ENCODE data around the gene FGF3.
"Not testable (repeated sequence)": the region's sequence is repeated elsewhere in the genome, so short reads cannot be mapped to it uniquely, and the experiment has no call there.

Gene FGF3

DNA sequence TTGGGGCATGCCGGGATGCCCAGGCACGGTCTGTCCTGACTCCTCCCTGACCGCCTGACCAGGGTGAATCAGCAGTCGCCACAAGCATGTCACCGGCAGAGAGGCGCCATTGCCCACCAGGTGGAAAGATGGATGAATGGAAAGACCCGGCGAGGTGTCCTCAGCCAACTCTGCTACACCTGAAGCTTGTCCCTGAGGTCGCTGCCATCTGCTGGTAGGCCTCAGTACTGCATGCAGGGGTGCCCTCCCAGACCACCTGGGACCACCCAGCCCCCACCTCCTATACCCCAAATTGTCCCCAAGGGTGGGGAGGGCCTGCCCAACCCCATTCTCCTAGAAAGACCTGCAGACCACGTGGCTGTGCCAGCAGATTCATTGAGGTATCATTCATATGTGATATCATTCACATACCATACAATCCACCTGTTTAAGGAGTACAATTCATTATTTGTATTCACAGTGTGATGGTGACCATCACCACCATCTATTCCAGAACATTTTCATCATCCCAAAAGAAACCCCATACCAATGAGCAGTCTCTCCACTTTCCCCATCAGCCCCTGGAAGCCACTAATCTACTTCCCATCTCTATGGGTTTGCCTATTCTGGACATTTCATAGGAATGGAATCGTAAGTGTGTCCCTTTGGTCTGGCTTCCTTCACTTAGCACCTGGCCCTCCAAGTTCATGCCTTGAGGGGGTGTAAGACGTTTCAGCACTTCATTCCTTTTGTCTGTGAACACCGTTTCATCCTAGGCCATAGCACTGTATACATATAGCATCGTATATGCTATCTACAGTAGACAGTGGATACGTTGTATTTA is 17.5 kb downstream of the FGF3 start:
- DNase-seq, result no peak

DNA sequence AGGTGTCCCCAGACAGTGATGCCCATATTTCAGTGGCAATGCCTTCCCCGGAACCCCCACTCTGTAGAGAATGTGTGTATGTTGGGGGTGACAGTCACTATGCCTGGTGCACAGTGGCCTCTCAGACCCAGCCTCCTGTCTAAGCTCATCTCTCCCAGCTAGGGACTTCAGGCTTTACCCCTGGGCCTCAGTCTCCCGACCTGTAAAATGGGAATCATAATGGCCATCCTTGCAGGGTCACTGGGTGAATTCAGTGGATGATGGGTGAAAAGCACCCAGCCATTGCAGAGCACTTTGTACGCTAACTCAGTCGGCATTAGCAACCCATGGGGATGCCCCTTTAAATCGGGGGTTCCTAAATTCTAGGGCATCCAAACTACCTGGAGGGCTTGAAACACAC is 18.9 kb downstream of the FGF3 start:
- no peak for DNase-seq

DNA sequence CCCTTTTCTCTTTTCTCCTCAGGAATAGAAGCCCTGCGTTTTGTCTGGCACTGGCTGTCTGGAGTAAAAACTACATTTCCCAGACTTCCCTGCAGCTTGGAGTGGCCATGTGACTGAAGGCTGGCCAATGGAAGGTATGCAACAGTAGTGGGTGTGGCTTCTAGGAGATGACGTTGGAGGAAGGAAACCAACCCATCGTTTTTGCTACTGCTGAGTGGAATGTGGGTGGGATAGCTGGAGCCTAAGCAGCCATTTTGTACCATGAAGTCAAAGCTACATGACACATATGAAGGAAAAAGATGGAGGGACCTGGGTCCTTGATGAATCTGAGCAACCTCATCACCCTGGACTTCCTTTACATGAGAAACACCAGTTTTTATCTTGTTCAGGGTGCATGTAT is 19.6 kb downstream of the FGF3 start:
- no peak for DNase-seq

DNA sequence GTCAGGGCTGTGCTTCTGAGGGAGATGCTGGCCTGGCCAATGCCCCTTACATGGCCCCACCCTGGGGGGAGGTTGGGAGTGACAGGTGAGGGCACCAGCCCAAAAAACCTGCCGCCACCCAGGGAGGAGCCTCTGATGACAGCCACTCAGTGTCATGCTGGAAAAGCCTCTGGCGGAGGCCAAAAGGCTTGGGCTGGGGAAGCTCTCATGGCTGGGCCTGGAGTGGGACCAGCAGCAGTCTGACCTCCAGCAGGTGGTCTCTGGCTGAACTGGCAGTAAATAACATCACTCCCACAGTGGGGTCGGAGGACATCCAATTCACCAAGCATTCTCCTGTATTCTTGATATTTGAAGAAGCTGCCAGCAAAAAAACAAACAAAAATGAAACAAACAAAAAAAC is 20.1 kb downstream of the FGF3 start:
- no peak for DNase-seq

DNA sequence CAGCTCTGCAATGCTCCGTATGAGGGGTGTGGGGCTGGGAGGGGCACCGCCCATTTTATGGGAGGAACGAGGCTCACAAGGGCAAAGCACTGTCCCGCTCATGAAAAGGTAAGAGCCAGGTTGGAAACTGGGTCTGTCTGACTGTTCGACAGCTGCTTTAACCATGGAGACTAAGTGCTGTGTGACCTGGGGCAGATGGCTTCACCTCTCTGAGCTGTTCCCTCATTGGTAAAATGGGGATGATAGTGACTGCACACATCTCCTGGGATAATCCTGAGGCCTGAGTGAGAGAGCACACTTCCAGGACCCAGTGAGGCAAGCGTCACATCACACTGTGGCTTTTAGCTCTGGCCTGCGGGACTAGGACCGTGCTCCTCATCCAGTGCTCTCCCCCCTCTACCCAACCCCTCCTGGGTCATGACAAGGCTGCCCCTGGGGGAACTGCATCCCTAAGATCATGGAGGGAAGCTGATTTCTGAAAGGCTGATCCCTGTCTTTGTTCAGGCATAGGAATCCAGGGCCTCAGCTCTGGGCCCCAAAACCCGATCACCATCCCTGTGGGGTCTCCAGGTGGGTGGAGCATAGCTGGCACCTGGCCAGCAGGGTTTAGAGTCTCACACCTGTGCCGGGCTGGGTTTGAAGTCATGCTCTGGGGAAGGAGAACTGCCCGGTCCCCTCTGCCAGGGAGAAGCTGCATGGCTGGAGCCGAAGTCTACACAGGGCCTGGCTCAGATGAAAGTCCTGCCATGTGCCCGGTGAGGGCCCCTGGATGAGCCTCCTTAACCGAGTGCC is 21.3 kb downstream of the FGF3 start:
- no peak for DNase-seq

DNA sequence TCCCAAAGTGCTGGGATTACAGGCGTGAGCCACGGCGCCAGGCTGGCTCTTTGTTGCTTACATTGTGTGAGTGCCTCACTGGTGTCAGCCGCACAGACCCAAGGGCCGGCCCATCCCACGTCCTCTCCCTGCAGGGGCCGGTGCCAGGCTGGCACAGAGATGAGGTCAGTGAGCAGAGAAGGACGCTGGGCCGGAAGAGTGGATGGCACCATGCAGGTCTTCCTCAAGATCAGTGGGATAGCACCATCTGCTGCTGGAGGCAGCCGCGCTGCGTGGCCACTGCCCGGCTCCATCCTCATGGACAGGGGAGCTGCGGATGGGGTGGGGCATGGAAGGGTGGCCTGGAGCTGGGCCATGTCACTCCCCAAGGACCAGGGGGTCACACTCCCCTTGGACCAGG is 22.1 kb downstream of the FGF3 start:
- DNase-seq, result no peak

DNA sequence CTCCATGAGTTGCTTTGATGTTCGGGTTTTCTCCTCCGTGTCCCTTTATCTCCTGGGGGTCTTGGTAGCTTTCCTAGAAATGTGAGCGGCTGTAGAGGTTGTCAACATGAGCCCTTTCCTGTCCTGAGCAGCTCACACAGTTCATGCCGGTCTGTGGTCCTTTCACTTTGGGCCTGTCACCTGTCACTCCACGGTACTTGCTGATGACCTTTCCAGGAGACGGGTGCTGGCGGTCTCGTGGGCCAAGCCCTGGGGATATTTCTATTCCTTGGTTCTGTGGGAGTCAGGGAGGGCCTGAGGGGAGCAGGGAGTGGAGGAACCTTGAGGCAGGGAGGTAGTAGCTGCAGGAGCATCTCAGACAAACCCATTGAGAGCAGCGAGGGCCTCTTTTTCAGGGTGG is 23.2 kb downstream of the FGF3 start:
- no peak for DNase-seq

DNA sequence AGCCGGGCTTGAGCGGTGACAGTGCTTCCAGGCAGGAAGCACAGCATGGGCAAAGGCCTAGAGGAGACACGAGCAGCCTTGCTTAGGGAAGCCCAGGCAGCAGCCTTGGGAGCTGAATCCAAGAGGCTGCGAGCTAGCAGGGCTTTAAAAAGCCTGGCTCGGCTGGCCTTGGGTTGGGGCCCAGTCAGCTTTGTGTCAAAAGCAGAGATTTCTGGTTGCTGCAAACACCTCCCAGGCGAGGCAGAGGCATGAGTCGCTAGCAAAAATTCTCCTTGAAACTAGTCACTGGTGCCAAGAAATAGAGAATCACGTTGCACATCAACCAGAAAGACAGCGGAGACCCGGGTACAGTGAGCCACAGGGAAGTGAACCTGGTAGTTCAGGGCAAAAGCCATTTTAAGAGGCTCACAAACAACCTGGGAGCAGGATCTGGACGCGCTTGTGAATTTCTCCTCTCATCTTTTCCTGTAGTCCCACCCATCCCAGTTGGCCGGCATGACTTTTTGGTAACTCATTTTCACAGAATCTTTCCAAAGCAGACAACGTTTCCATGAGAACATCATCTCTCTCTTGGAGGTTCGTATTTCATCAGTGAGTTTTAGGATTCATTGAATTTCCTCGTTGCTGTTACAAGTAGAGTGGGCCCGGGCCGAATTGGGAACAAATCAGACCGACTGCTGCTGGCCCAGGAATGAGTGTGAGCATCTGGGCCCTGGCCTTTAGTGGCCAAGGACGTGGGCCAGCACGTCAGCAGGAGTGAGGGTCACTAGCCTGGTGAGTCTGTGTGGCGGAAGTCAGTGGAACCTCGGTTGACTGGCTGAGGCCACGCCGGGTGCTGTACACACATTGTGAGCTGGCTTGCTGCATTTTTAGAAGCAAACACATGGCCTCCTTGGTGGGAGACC is 27.7 kb downstream of the FGF3 start:
- no peak for DNase-seq

DNA sequence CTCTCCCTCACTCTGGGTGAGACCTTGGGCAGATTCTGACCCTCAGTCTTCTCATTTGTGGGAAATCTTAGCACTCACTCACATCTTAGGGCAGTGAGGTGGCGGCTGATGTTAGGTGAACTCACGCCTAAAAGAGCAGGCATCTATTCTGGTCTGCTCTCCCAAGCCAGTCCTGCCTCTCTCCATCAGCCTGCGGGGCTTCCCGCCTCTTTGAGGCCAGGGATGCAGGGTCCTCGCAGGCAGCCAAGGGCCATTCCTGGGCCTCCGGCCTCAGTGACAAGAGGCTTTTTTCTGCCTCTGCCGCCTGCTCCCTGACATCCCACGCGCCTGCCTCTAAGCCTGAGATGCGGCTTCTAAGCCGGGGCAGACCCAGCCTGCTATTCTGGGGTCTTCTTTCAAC is 30.3 kb downstream of the FGF3 start:
- DNase-seq, result no peak

DNA sequence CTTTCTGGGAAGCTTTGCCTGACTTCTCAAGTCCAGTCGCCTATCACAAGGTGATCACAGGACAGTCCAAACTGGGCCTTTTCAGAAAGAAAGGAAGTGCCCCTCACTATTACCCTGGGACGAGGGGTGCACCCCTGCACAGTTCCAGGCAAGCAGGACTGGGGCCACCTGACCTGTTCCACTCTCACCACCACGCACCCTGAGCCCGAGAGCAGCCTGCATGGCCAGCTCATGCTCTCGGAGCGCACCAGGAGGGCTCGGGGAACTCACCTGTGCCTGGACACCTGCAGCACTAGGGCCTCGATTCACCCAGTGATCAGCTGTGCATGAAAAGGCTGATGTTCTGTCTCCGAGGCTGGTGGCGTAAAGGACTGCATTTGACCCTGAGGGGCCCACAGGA is 31.3 kb downstream of the FGF3 start:
- no peak for DNase-seq

DNA sequence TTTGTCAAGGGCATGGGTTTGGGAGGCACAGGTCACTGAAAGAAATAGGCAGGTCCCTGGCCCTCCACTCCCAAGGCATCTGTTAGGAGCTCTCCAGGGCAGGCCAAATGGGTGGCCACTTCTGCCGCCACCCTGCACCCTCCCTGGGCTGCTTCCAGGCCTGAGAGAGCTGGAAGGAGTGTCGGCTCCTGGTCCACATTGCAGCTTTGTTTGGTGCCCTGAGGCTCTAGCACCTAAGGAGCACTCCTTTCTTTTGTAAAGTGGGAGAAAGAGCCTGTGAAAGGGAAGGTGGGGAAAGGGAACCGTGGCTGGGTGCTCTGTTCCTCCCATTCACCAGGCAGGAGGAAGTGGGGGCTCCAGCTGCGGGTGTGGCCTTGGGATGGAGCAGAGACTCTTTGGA is 31.8 kb downstream of the FGF3 start:
- no peak for DNase-seq

DNA sequence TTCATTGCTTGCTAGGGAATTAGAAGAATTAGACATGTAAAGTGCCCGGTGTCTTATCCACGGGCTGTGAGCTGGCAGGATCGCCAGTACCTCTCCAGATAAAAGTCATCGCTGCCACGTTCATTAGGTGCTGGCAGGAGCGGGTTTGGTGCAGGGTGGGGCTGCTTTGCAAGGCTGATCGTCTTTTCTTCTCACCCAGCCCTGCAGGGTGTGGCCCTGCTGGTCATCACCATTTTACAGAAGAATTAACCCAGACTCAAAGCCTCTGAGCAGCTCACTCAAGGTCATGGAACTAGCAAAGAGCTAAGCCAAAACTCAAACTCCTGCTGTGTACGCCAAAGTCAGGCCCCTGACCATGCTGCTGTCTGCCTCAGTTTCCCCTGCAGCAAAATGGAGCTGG is 38.0 kb downstream of the FGF3 start:
- no peak for DNase-seq

DNA sequence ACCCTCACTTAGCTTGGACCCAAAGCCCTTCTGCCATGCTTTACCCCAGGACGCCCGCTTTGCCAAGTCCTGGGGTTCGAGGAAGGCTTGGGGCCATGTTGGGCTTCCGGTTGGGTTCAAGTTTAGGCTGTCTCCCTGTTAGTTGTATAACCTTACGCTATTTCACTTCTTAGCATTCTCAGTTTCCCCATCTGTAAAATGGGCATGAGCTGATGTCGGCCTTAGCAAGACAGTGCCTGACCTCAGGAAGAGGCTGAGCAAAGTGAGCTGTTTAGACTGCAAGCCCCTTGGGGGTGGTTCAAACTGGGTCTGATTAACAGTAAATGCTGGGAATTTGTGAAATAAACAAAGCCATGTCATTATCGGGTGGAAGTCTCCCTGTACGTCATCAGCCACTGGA is 40.8 kb downstream of the FGF3 start:
- DNase-seq, result no peak

DNA sequence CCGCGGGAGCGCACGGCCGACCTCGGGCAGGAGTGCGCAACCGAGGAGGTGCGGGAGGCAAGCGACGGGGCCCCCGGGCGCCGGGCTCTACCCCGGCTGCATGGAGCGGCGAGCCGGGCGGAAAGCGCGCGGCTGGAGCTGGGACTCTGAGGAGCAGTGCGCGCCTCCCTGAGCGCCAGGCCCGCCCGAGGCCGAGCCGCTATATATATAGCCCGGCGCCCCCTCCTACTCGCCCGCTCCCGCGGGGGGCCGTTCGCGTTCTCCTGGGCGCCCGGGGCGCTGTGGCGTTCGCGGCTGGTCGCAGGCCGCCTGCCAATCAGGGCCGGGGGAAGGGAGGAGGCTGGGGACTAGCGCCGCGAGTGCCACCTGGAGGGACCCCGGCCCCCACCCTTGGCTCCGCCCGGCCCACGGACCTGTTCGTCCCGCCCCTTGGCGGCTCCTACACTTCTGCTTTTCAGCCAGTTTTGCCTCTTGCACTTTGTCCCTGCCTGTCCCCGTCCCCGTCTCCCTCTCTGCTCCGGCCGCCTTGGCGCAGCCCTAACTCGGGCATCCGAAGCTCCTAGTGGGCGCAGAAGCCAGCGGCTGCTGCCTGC is 44.0 kb downstream of the FGF3 start, which contains the start of gene FGF4:
FGF4 (minus strand) TSS at position 179 of the 593 bp plus-strand sequence. CDS start 257 bp downstream, outside the sequence.
- no peak for DNase-seq

DNA sequence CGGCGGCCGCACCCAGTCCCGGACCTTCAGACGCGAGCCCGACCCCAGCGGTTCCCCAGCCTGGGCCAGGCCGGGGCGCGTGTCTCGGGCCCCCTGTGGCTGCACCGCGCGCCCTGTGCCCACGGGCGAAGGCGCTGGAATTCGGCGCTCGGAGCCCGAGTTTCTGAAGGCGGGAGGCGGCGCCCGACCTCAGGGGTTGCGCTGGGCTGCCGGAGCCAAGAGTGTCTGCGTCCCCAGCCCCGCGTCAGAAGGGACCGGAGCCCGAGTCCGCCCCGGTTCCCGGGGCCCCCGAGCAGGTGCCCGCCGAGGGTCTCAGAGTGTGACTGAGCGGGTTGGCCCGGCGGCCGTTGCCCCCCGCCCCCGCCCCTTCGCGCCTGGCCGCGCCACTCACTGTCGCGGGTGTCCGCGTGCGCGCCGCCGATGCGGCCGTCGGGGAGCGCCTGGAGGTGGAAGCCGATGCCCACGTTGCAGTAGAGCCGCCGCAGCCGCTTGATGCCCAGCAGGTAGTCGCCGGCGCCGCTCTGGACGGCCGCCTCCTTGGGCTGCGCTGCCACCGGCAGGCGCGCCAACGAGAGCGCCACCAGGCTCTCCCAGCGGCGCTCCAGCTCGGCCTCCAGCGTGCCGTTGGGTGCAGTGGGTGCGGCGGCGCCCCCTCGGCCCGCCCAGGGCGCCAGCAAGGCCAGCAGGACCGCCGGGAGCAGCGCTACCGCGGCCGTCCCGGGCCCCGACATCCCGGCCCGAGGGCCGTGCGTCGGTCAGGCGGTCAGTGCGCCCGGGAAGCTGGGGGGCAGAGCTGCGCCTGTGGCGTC is 44.7 kb downstream of the FGF3 start:
- DNase-seq, result no peak

DNA sequence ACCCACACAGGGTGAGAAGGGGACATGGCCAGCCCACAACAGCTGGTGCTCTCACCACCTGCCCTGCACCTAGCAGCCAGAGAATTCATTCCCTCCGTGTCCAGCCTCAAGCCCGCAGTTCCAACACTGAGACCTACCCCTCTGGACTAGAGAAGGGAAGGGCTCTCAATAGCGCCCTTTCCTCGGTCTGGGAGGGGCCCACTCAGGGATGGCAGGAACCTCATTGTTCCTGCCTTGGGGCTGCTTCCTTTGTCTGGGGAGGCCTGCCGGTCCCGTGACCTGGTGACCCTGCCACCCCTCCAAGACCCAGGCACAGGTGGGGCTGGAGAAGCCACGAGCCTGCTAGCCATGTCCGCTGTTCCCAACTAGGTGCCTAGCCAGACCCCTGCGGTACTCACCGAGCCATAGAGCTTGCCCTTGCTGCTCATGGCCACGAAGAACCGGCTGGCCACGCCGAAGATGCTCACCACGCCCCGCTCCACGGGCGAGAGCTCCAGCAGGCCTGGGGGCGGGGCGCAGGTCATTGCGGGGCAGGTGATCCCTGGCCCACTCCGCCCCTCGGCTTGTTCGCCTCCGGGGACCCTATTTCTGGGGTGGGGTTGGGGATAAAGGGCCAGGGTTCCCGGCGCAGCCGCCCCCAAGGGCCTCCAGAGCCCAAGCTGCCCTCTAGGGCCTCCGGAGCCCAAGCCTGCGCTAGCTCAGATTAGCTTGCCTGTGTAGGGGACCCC is 45.4 kb downstream of the FGF3 start:
- DNase-seq, result no peak

DNA sequence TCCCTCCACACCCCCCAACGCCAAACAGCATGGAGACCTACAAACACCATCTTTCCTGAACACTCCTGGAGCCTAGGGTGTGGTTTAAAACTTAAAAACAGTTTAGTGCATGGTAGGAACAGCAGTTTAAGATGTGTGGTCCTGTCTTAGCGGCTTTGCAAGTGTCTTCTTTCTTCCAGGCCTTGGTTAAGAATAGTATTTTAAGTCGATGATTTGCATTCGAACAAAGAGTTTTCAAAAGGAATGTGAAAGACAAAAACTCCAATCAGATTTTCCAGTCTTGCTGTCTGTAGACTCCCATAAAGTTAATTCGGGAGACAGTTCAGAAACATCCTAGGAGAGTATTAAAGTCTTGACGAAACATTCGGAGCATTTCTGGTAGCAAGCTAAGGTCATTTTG is 47.8 kb downstream of the FGF3 start:
- DNase-seq, result no peak

DNA sequence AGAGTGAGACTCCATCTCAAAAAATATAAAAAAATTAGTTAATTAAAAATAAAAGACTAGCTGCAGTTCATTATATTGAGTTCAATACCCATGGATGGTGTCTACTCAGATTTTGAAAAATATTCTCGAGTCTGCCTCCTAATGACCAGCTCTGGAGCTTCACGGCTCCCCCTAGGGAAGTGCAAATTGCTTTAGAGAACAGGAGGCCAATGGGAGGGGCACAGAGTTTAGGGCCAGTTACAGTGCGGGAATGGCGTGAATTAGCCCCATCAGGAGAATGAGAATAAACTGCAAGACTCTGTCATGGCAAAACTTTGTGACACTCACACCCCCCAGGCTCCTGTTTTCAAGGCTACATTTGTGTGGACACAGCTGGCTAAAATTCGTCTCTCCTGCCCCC is 48.7 kb downstream of the FGF3 start:
- DNase-seq, result no peak

DNA sequence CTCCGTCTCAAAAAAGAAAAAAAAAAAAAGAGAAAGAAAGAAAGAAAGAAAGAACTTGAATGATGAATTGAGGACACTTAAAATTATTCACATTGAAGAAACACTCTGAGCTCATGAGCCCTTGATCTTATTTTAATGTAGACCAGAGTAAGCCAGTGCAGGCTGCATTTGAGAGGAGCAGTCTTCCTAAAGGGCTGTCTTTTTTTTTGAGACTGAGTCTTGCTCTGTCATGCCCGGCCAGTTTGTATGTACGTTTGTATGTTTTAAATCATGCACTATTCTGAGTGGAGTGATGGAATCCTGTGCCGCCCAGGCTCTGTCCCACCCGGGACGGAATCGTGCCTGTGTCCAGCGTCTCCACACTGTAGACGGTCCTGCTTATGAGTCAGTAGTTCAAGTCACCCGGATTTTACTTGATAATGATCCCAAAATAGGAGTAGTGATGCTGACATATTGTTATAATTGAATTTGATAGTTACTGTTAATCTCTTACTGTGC is 53.7 kb downstream of the FGF3 start:
- no peak for DNase-seq

DNA sequence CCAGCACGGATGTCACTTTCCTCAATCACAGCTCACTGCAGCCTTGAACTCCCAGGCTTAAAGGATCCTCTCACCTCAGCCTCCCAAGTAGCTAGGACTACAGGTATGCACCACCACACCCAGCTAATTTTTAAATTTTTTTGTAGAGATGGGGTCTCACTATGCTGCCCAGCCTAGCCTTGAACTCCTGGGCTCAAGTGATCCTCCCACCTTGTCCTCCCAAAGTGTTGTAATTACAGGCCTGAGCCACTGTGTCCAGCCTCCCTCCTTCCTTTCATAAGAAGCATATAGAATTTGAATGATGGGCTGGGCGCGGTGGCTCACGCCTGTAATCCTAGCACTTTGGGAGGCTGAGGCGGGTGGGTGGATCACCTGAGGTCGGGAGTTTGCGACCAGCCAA is 54.3 kb downstream of the FGF3 start:
- not testable (repeated sequence) for DNase-seq

DNA sequence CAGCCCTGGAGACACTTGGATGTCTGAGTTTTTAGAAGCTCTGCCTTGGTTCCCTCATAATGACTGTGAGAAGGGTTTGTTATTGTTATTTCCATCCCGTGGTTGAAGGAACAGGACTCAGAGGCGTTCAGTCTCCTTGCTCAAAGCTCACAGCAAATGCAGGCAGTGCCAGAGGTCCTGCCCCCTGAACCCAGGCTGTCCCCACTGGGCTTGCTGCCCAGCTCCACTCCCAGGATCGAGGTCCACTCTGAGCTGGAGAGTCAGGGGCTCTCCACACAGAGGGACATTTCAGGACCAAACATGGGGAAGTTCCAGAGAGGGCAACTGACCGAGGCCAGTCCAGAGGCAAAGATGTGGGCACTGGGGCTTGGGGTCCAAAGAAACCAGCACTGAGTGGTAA is 58.9 kb downstream of the FGF3 start:
- no peak for DNase-seq
